Epithelial cell of proximal tubule (primary cell): ENCODE data around the gene HAPLN3. TPM values are rescaled to one million over a fixed set of nuclear protein-coding genes. Genes with fewer than 3 reads are reported as not detected.

Experiments
- DNase-seq: peaks from one replicate; pipeline ENCODE4 v3.0.0-alpha.2; 2011; ENCODE audit warnings: low read depth
- H3K4me3 ChIP-seq: 2 replicates; pipeline ENCODE4 v1.5.1; 2011; ENCODE audit warnings: low read depth, mild to moderate bottlenecking, low read length
- CTCF ChIP-seq: conservative IDR thresholded peaks from 2 replicates; pipeline ENCODE4 v1.5.1; 2012; ENCODE audit warnings: low read depth, mild to moderate bottlenecking, low read length
- total RNA-seq: library from RNA; depleted of rRNA; stranded (reverse); fragments of >200 nt; gene quantifications from 2 replicates; pipeline ENCODE4 v1.2.3, GENCODE V29; 2015

The HAPLN3 gene
- total RNA-seq, 1 donor from 2014 or later: 21.9 TPM

GRCh38 chr15:88908697-88909621 is 13.6 kb upstream of the HAPLN3 start:
- no peak for TF ChIP-seq CTCF
- DNase-seq: no peak
- no peak overlapping the region for H3K4me3 ChIP-seq

GRCh38 chr15:88908123-88908522 is 12.8 kb upstream of the HAPLN3 start:
- no peak for TF ChIP-seq CTCF
- no peak overlapping the region for H3K4me3 ChIP-seq

GRCh38 chr15:88907111-88907510 is 11.8 kb upstream of the HAPLN3 start:
- no peak overlapping the region for H3K4me3 ChIP-seq
- TF ChIP-seq CTCF: no peak
- DNase-seq: no peak

More at GRCh38 chr15:88908123-88908522, 12.8 kb upstream of the HAPLN3 start:
- DNase-seq: no peak

GRCh38 chr15:88906551-88906950 is 11.2 kb upstream of the HAPLN3 start:
- no peak overlapping the region for H3K4me3 ChIP-seq
- TF ChIP-seq CTCF: no peak
- no peak for DNase-seq

GRCh38 chr15:88906130-88906529 is 10.8 kb upstream of the HAPLN3 start:
- DNase-seq: no peak
- no peak for TF ChIP-seq CTCF
- no peak overlapping the region for H3K4me3 ChIP-seq

- TF ChIP-seq CTCF: no peak
- no peak for DNase-seq
- no peak overlapping the region for H3K4me3 ChIP-seq
Observed at GRCh38 chr15:88905576-88905975, 10.2 kb upstream of the HAPLN3 start.

- TF ChIP-seq CTCF: peak; percentile 99
- DNase-seq: no peak
- H3K4me3 ChIP-seq: no peak overlapping the region
Observed at GRCh38 chr15:88904624-88905327, 9.4 kb upstream of the HAPLN3 start.
